GM12878 (cell line): ENCODE measurements around the gene CACNA1D. TPM values are rescaled to one million over a fixed set of nuclear protein-coding genes. Genes with fewer than 3 reads are reported as not detected.

Source experiments
- ATAC-seq: fragments of 200-7000 bp; cut with Tn5 transposase; 3 replicates; pipeline ENCODE4 v1.9.1; 2020; ENCODE audit warnings: mild to moderate bottlenecking, moderate library complexity
- BruUV-seq: library from RNA; stranded (reverse); fragments of 400-500 nt; replicated peaks from 2 replicates; lab custom pipeline; 2021; lab: Mats Ljungman, UMichigan
- CTCF ChIA-PET: fragments of 300-600 bp; sonication (Branson Sonifier 250); formaldehyde crosslinking; extraction: SDS; loops from one replicate; lab custom pipeline; 2021; ENCODE audit warnings: inconsistent platforms; lab: Yijun Ruan, JAX
- POLR2A ChIA-PET: fragments of 350-600 bp; formaldehyde crosslinking; extraction: SDS; loops from one replicate; lab custom pipeline; 2021; ENCODE audit warnings: inconsistent platforms; lab: Charles Lee
- RAD21 ChIA-PET: fragments of 300-600 bp; sonication (Branson Sonifier 250); formaldehyde crosslinking; loops from one replicate; lab custom pipeline; 2023; ENCODE audit warnings: antibody characterized with exemption; ENCODE audit not compliant: unreplicated experiment; lab: Charles Lee
- SMC1A ChIA-PET: fragments of 300-600 bp; sonication (Branson Sonifier 250); formaldehyde crosslinking; loops from one replicate; lab custom pipeline; 2023; ENCODE audit not compliant: unreplicated experiment, uncharacterized antibody; lab: Charles Lee
- DNase-seq: peaks from one replicate; pipeline ENCODE4 v3.0.0-alpha.2; 2011; ENCODE audit warnings: low read depth, low spot score
- FAIRE-seq: peaks from 3 replicates; lab custom pipeline; 2011; peaks lifted over from hg19 to GRCh38; lab: Jason Lieb, UNC
- H2AFZ ChIP-seq: 2 replicates; pipeline ENCODE4 v1.6.0; 2011; ENCODE audit warnings: low read depth, low read length, control low read depth; ENCODE audit not compliant: control insufficient read depth
- H3K27ac ChIP-seq: 2 replicates; pipeline ENCODE4 v1.5.1; 2011; ENCODE audit warnings: control low read depth; ENCODE audit not compliant: control insufficient read depth, insufficient read depth
- H3K27me3 ChIP-seq, 2 experiments: replicated peaks in 1 of 2; 2 replicates each; pipeline versions ENCODE4 v1.6.0 to v1.6.1; 2011; ENCODE audit warnings: low read length in 1 of 2; ENCODE audit not compliant: control insufficient read depth in 2 of 2, insufficient read depth in 2 of 2
- H3K36me3 ChIP-seq, 2 experiments: 2 replicates each; pipeline ENCODE4 v1.5.1; 2011; ENCODE audit warnings: low read length in 1 of 2; ENCODE audit not compliant: control insufficient read depth in 2 of 2, insufficient read depth in 2 of 2
- H3K4me1 ChIP-seq: 2 replicates; pipeline ENCODE4 v1.6.1; 2011; ENCODE audit warnings: mild to moderate bottlenecking, low read length, moderate library complexity, mixed read lengths; ENCODE audit not compliant: control insufficient read depth, insufficient read depth
- H3K4me2 ChIP-seq: 2 replicates; pipeline ENCODE4 v1.6.0; 2011; ENCODE audit warnings: control low read depth; ENCODE audit not compliant: control insufficient read depth, insufficient read depth
- H3K4me3 ChIP-seq: fragments of 200-600 bp; sonication (generic); 2 replicates; pipeline ENCODE4 v1.5.1; 2016
- H3K79me2 ChIP-seq: 2 replicates; pipeline ENCODE4 v1.6.0; 2011; ENCODE audit warnings: low read length; ENCODE audit not compliant: control insufficient read depth, insufficient read depth
- H3K9ac ChIP-seq: 2 replicates; pipeline ENCODE4 v1.8.0; 2011; ENCODE audit warnings: low read length, control low read depth, mixed read lengths; ENCODE audit not compliant: control insufficient read depth, insufficient read depth
- H3K9me3 ChIP-seq: replicated peaks from 3 replicates; pipeline ENCODE4 v1.5.1; 2011; ENCODE audit warnings: mild to moderate bottlenecking, low read length; ENCODE audit not compliant: control insufficient read depth, insufficient read depth
- H4K20me1 ChIP-seq: 2 replicates; pipeline ENCODE4 v1.6.0; 2011; ENCODE audit not compliant: control insufficient read depth, insufficient read depth
- EED ChIP-seq: sonication (generic); IDR thresholded peaks from 2 replicates; pipeline ENCODE4 v1.6.1; 2016; ENCODE audit warnings: antibody characterized with exemption, low read depth
- HDGF ChIP-seq: fragments of 450-650 bp; IDR thresholded peaks from 2 replicates; pipeline ENCODE4 v1.6.1; 2016; ENCODE audit warnings: antibody characterized with exemption
- MLLT1 ChIP-seq: fragments of 450-650 bp; IDR thresholded peaks from 2 replicates; pipeline ENCODE4 v1.6.1; 2016; ENCODE audit warnings: mild to moderate bottlenecking
- NFYB ChIP-seq: IDR thresholded peaks from 2 replicates; pipeline ENCODE4 v1.6.1; 2011; ENCODE audit warnings: low read depth, mild to moderate bottlenecking, low read length, improper control_type of control experiment, moderate library complexity; ENCODE audit not compliant: insufficient read depth
- ZNF384 ChIP-seq: IDR thresholded peaks from 2 replicates; pipeline ENCODE4 v1.6.1; 2012; ENCODE audit warnings: low read depth, mild to moderate bottlenecking, low read length, improper control_type of control experiment, borderline replicate concordance
- WGBS: methylation state at CpG from one replicate; pipeline ENCODE4 v1.1.6; 2016; ENCODE audit warnings: low lambda C conversion rate; ENCODE audit not compliant: insufficient replicate concordance, insufficient coverage; ENCODE audit errors: missing lambda C conversion rate; 5-methylcytosine and 5-hydroxymethylcytosine counted together
- in situ Hi-C: fragments of 300-500 bp; cut with MboI; formaldehyde crosslinking; loops from 9 replicates; pipeline ENCODE4 v1.14.3; 2018; ENCODE audit warnings: mixed read lengths
- intact Hi-C: fragments of 100-400 bp; cut with micrococcal nuclease; formaldehyde crosslinking; loops from one replicate; pipeline ENCODE4 v1.14.2; 2022; ENCODE audit not compliant: unreplicated experiment
- polyA plus RNA-seq, 11 experiments: library from polyadenylated mRNA; depleted of rRNA in 4 of 11; unstranded in 6 of 11; stranded (reverse) in 5 of 11; fragments of >200 nt; fragmentation: Nextera tagmentation in 4 of 11; fragmentation: Illumina TruSeq in 1 of 11; extraction: Ambion mirVana in 4 of 11; extraction: Trizol in 1 of 11; gene quantifications; 1 replicate in 1 of 11; 2 replicates in 10 of 11; pipeline versions ENCODE4 v1.2.1 to v1.2.3, GENCODE V29; 2011 to 2016; ENCODE audit warnings: inconsistent platforms in 2 of 11, missing spikeins in 2 of 11, low read depth in 1 of 11
- total RNA-seq, 4 experiments: library from RNA; depleted of rRNA in 3 of 4; stranded (reverse); fragments of >200 nt in 3 of 4; fragmentation: Illumina TruSeq in 1 of 4; extraction: Trizol in 1 of 4; gene quantifications; 2 replicates each; pipeline versions ENCODE4 v1.2.1 to v1.2.3, GENCODE V29; 2013 to 2021
- TF ChIP-seq, protein P1 (sequence below): IDR thresholded peaks from 2 replicates; pipeline ENCODE4 v1.6.1; 2012; ENCODE audit warnings: low read depth, low read length, improper control_type of control experiment

CACNA1D gene
- total and polyA plus RNA-seq, 10 of the 15 experiments (the other 5 are each of a cell fraction or from before 2014, with no cell fraction given): 0.21 to 24.4 (median 1.6) TPM

DNA sequence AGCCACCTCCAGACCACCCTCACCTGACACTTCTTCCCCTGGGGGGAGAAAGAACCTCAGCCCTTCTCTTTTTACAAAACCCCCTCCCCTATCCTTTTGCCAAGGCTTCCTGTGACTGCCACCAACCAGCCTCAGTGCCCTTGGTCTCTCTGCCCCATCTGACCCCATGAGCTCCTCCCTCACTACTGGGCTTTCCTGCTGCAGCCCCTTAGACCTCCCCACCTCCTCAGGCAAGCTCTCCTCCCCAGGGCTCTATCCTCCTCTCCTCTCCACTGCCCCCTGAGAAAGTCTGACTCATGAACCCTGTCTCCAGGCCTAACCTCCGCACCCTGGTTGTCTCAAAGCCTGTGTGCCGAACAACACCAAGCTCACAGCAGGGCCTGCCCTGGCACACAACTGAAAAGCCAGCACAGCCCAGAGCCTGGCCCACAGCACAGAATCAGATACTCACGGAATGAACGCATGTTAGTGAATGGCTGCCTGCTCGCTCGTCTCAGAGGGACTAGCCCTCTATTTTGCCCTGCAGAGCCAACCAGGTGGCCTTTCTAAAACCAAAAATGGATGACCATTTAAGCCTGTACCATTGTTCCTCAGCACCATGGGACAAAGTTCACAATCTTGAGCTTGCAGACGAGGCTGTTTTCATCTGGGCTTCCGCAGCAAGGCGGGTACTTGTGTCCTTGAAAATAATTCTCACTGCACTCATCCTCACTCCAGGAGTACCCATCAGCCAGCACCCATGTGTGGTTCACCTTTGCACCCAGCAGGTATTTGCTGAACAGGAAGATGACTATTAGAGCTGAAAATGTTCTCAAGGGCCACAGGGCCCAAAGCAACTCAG is 350.1 kb downstream of the CACNA1D start:
- H2AFZ ChIP-seq: no peak overlapping the region; the same call in 1 of the 2 replicates
- no peak for TF ChIP-seq ZNF384
- TF ChIP-seq MLLT1: peak; percentile 50; the same call in 1 of the 2 replicates
- TF ChIP-seq EED: no peak
- TF ChIP-seq HDGF: peak; percentile 84; the same call in 1 of the 2 replicates
- TF ChIP-seq, protein P1, sequence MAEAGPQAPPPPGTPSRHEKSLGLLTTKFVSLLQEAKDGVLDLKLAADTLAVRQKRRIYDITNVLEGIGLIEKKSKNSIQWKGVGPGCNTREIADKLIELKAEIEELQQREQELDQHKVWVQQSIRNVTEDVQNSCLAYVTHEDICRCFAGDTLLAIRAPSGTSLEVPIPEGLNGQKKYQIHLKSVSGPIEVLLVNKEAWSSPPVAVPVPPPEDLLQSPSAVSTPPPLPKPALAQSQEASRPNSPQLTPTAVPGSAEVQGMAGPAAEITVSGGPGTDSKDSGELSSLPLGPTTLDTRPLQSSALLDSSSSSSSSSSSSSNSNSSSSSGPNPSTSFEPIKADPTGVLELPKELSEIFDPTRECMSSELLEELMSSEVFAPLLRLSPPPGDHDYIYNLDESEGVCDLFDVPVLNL: no peak
- TF ChIP-seq NFYB: no peak
- TF ChIP-seq, all 136 proteins: peak for 2
- H3K27me3 ChIP-seq: no peaks in the 10 kb centered on the region
- peak overlapping the region; percentile 82 for H3K4me2 ChIP-seq
- peak overlapping the region; percentile 55 for H3K27ac ChIP-seq
- ChIA-PET POLR2A (interaction anchor here (1.0 to 4.1 kb wide), 11 partner anchors 9 to 196 kb away, joined by 3 to 30 read pairs (median 5); partner anchors contain the start of gene SELENOK), SMC1A (interaction anchor here (0.9 to 3.5 kb wide), 21 partner anchors 9 to 500 kb away, joined by 3 to 26 read pairs (median 4); partner anchors contain the start of gene SELENOK), RAD21 (interaction anchor here (0.8 to 5.1 kb wide), 19 partner anchors 15 to 290 kb away, joined by 3 to 41 read pairs (median 4); partner anchors contain the start of genes ACTR8 and SELENOK), CTCF (interaction anchor here (0.7 to 2.5 kb wide), 19 partner anchors 9 to 499 kb away, joined by 3 to 9 read pairs (median 4); no protein-coding TSS in a partner anchor)
- intact Hi-C loops (loop anchor here (2.0 to 10.0 kb wide), 3 partner anchors 38 to 100 kb away; partner anchors contain the start of gene ACTR8), in situ Hi-C loops (no loop called here)
- no peaks in the 10 kb centered on the region for H3K9me3 ChIP-seq
- no peaks in the 10 kb centered on the region for H3K36me3 ChIP-seq
- ATAC-seq (peak; percentile 16), FAIRE-seq (no peak), DNase-seq (no peak)
- TSS peak; percentile 59 for BruUV-seq
- 65% methylated on average over 9 of the region's 9 CpGs for whole genome bisulfite sequencing
- no peaks in the 10 kb centered on the region for H4K20me1 ChIP-seq
- peak overlapping the region; percentile 40; the same call in 1 of the 2 replicates for H3K9ac ChIP-seq
- H3K4me1 ChIP-seq: peaks cover 39% of the 10 kb centered on the region
- H3K79me2 ChIP-seq: peaks cover 18% of the 10 kb centered on the region
- peak overlapping the region; percentile 73 for H3K4me3 ChIP-seq
